Mesenchymal stem cell (in vitro differentiated cells and primary cell): Measurements from ENCODE around the gene INSYN1.

ENCODE experiments used
- DNase-seq: peaks from one replicate; pipeline ENCODE4 v3.0.0-alpha.2; 2013
- H2AFZ ChIP-seq: one replicate; pipeline ENCODE4 v1.6.1; 2013; ENCODE audit warnings: low read depth, mild to moderate bottlenecking, control low read depth, inconsistent platforms, low read length, moderate library complexity
- H2AK5ac ChIP-seq: 2 replicates; pipeline ENCODE4 v1.6.1; 2013; ENCODE audit warnings: low read length, moderate library complexity, mild to moderate bottlenecking, inconsistent platforms; ENCODE audit not compliant: severe bottlenecking
- H2BK120ac ChIP-seq: one replicate; pipeline ENCODE4 v1.6.1; 2013; ENCODE audit warnings: low read depth, mild to moderate bottlenecking, inconsistent platforms, low read length, moderate library complexity
- H2BK12ac ChIP-seq, 2 experiments: one replicate each; pipeline ENCODE4 v1.6.1; 2013; ENCODE audit warnings: inconsistent platforms in 2 of 2, low read length in 2 of 2, mild to moderate bottlenecking in 2 of 2, moderate library complexity in 2 of 2, control low read depth in 1 of 2
- H2BK15ac ChIP-seq: one replicate; pipeline ENCODE4 v1.6.1; 2013; ENCODE audit warnings: mild to moderate bottlenecking, low read depth, inconsistent platforms; ENCODE audit not compliant: poor library complexity, severe bottlenecking
- H2BK5ac ChIP-seq: 2 replicates; pipeline ENCODE4 v1.6.1; 2013; ENCODE audit warnings: low read depth, mild to moderate bottlenecking, low read length, control low read depth, inconsistent platforms; ENCODE audit not compliant: poor library complexity, severe bottlenecking
- H3K14ac ChIP-seq, 2 experiments: one replicate each; pipeline ENCODE4 v1.6.1; 2013; ENCODE audit warnings: inconsistent platforms in 2 of 2, low read length in 2 of 2, control low read depth in 1 of 2, mild to moderate bottlenecking in 1 of 2, moderate library complexity in 1 of 2
- H3K18ac ChIP-seq, 2 experiments: one replicate each; pipeline ENCODE4 v1.6.1; 2013; ENCODE audit warnings: inconsistent platforms in 2 of 2, low read length in 2 of 2, control low read depth in 1 of 2, low read depth in 1 of 2, mild to moderate bottlenecking in 1 of 2
- H3K23ac ChIP-seq, 2 experiments: one replicate each; pipeline ENCODE4 v1.6.1; 2013; ENCODE audit warnings: inconsistent platforms in 2 of 2, low read length in 2 of 2, mild to moderate bottlenecking in 2 of 2, moderate library complexity in 2 of 2, control low read depth in 1 of 2
- H3K27ac ChIP-seq: 2 replicates; pipeline ENCODE4 v1.5.1; 2013; ENCODE audit warnings: mild to moderate bottlenecking, moderate library complexity, low read length, control low read depth, inconsistent platforms; ENCODE audit not compliant: poor library complexity, severe bottlenecking
- H3K27me3 ChIP-seq, 2 experiments: 2 replicates each; pipeline versions ENCODE4 v1.6.1 to v1.7.0; 2013; ENCODE audit warnings: low read length in 2 of 2, mild to moderate bottlenecking in 2 of 2, moderate library complexity in 2 of 2, control low read depth in 1 of 2, inconsistent platforms in 1 of 2; ENCODE audit not compliant: control insufficient read depth in 1 of 2, insufficient read depth in 1 of 2
- H3K36me3 ChIP-seq, 2 experiments: 2 replicates each; pipeline versions ENCODE4 v1.6.1 to v1.7.0; 2013; ENCODE audit warnings: low read length in 2 of 2, control low read depth in 1 of 2, inconsistent platforms in 1 of 2, low read depth in 1 of 2, mild to moderate bottlenecking in 1 of 2; ENCODE audit not compliant: insufficient read depth in 2 of 2, control insufficient read depth in 1 of 2
- H3K4ac ChIP-seq, 2 experiments: one replicate each; pipeline ENCODE4 v1.6.1; 2013; ENCODE audit warnings: inconsistent platforms in 2 of 2, low read length in 2 of 2, mild to moderate bottlenecking in 2 of 2, moderate library complexity in 2 of 2, control low read depth in 1 of 2, low read depth in 1 of 2
- H3K4me1 ChIP-seq: 2 replicates; pipeline ENCODE4 v1.6.1; 2013; ENCODE audit warnings: low read depth, low read length, control low read depth; ENCODE audit not compliant: control insufficient read depth, insufficient read depth
- H3K4me2 ChIP-seq: 2 replicates; pipeline ENCODE4 v1.6.1; 2013; ENCODE audit warnings: low read length, mild to moderate bottlenecking, inconsistent platforms; ENCODE audit not compliant: poor library complexity, severe bottlenecking
- H3K4me3 ChIP-seq, 2 experiments: 2 replicates each; pipeline versions ENCODE4 v1.5.1 to v1.7.0; 2013; ENCODE audit warnings: low read length in 2 of 2, mild to moderate bottlenecking in 2 of 2, control low read depth in 1 of 2, low read depth in 1 of 2; ENCODE audit not compliant: insufficient read depth in 1 of 2
- H3K79me1 ChIP-seq: replicated peaks from 2 replicates; pipeline ENCODE4 v1.6.1; 2013; ENCODE audit warnings: mild to moderate bottlenecking, control low read depth, low read length, inconsistent platforms; ENCODE audit not compliant: poor library complexity, severe bottlenecking
- H3K9ac ChIP-seq: 2 replicates; pipeline ENCODE4 v1.7.0; 2013; ENCODE audit warnings: mild to moderate bottlenecking, low read length, moderate library complexity
- H3K9me3 ChIP-seq: 2 replicates; pipeline ENCODE4 v1.7.0; 2013; ENCODE audit warnings: mild to moderate bottlenecking, low read length; ENCODE audit not compliant: control insufficient read depth
- H4K8ac ChIP-seq: one replicate; pipeline ENCODE4 v1.6.1; 2013; ENCODE audit warnings: inconsistent platforms, mild to moderate bottlenecking, low read length, moderate library complexity
- H4K91ac ChIP-seq: one replicate; pipeline ENCODE4 v1.6.1; 2013; ENCODE audit warnings: mild to moderate bottlenecking, low read length, inconsistent platforms
- WGBS: methylation state at CpG from one replicate; pipeline ENCODE4 v1.1.7; 2013; ENCODE audit warnings: mixed read lengths; 5-methylcytosine and 5-hydroxymethylcytosine counted together

The INSYN1 gene

GRCh38 chr15:73727330-73727976, 25.7 kb downstream of the INSYN1 start:
- no peak overlapping the region for H3K18ac ChIP-seq
- H4K8ac ChIP-seq, result no peak overlapping the region
- no peak overlapping the region for H3K9ac ChIP-seq
- no peak overlapping the region for H3K23ac ChIP-seq
- H3K36me3 ChIP-seq, result no peaks in the 10 kb centered on the region
- WGBS, result 78% methylated on average over 7 of the region's 7 CpGs
- peaks cover 11 to 23% of the 10 kb centered on the region in 2 experiments for H3K27me3 ChIP-seq
- H2AFZ ChIP-seq, result no peak overlapping the region
- no peaks in the 10 kb centered on the region for H3K9me3 ChIP-seq
- no peak overlapping the region for H2BK15ac ChIP-seq
- H2BK120ac ChIP-seq, result no peak overlapping the region
- H3K27ac ChIP-seq, result no peak overlapping the region
- no peak overlapping the region for H2BK12ac ChIP-seq
- no peak overlapping the region for H3K4me3 ChIP-seq
- no peak overlapping the region for H3K4me2 ChIP-seq
- H3K79me1 ChIP-seq, result no peaks in the 10 kb centered on the region
- no peak overlapping the region for H2AK5ac ChIP-seq
- peak; percentile 90 for DNase-seq
- H3K4me1 ChIP-seq, result peaks cover 2% of the 10 kb centered on the region
- no peak overlapping the region for H4K91ac ChIP-seq
- H3K14ac ChIP-seq, result no peak overlapping the region
- no peak overlapping the region for H2BK5ac ChIP-seq
- H3K4ac ChIP-seq, result no peak overlapping the region

DNA sequence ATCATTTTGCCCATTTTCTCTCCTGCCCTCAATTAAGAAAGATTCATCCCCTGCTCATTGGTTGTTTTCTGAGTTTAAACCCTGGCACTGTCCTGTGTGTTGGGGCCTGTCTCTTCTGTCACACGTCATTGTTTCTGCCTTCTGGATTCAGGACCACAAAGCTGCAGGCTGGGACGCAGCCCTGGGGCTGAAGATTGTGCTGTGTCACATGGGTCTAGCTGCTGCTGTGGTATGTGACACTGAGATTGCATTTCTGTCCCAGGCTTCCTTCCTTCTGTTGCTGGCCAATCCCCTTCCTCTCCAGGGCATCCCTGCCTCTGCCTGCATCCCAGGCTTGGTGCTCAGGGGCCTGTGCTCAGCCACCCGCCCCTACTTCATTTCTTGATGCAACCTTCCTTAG, 28.9 kb downstream of the INSYN1 start:
- Histone ChIP-seq H3K27ac (no peak overlapping the region), H2BK15ac (no peak overlapping the region), H3K9ac (no peak overlapping the region), H3K14ac (no peak overlapping the region), H4K8ac (no peak overlapping the region), H3K27me3 (peaks cover 28 to 45% of the 10 kb centered on the region in 2 experiments), H2AK5ac (no peak overlapping the region), H4K91ac (no peak overlapping the region), H2BK120ac (no peak overlapping the region), H3K79me1 (no peaks in the 10 kb centered on the region), H3K4me2 (no peak overlapping the region), H3K36me3 (no peaks in the 10 kb centered on the region), H2BK12ac (no peak overlapping the region), H2BK5ac (no peak overlapping the region), H3K4me3 (no peak overlapping the region), H3K9me3 (no peaks in the 10 kb centered on the region), H3K4ac (no peak overlapping the region), H2AFZ (no peak overlapping the region), H3K4me1 (peaks cover 2% of the 10 kb centered on the region), H3K18ac (no peak overlapping the region), H3K23ac (no peak overlapping the region)
- 82% methylated on average over 3 of the region's 3 CpGs for WGBS
- no peak for DNase-seq

GRCh38 chr15:73723191-73723590, 30.0 kb downstream of the INSYN1 start:
- H4K8ac ChIP-seq, result no peak overlapping the region
- no peak for DNase-seq
- no peak overlapping the region for H3K4ac ChIP-seq
- H4K91ac ChIP-seq, result no peak overlapping the region
- no peak overlapping the region for H2BK15ac ChIP-seq
- H2BK12ac ChIP-seq, result no peak overlapping the region
- no peak overlapping the region for H2BK5ac ChIP-seq
- H3K14ac ChIP-seq, result no peak overlapping the region
- H2BK120ac ChIP-seq, result no peak overlapping the region
- no peak overlapping the region for H3K23ac ChIP-seq
- H3K4me1 ChIP-seq, result peaks cover 2% of the 10 kb centered on the region
- H3K36me3 ChIP-seq, result no peaks in the 10 kb centered on the region
- no peak overlapping the region for H3K9ac ChIP-seq
- no peaks in the 10 kb centered on the region for H3K9me3 ChIP-seq
- no peak overlapping the region for H3K4me3 ChIP-seq
- H3K27ac ChIP-seq, result no peak overlapping the region
- H2AFZ ChIP-seq, result no peak overlapping the region
- 61% methylated on average over 3 of the region's 4 CpGs for WGBS
- no peak overlapping the region for H2AK5ac ChIP-seq
- H3K4me2 ChIP-seq, result no peak overlapping the region
- no peak overlapping the region for H3K18ac ChIP-seq
- H3K27me3 ChIP-seq, result peaks cover 27 to 52% of the 10 kb centered on the region in 2 experiments
- H3K79me1 ChIP-seq, result no peaks in the 10 kb centered on the region

DNA sequence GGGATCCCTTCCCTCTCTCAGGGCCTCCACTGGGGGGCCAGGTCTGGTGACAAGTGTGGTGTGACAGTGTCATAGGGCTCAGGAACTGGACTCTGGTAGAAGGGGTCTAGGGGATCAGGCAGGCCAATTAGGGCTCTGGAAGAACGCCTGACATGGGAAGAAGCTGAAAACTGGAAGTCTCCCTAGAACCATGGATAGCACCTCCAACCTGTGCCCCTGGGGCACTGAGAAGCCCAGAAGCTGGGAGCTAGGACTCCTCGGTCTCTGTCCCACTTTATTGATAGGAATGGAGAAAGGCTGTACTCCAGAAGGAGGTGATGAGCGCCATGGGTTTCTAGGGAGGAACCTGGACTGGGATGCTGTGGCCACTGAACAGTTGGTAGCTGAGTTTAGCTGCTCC, 30.7 kb downstream of the INSYN1 start:
- no peaks in the 10 kb centered on the region for H3K79me1 ChIP-seq
- H3K23ac ChIP-seq, result no peak overlapping the region
- H3K9ac ChIP-seq, result no peak overlapping the region
- peaks cover 27 to 52% of the 10 kb centered on the region in 2 experiments for H3K27me3 ChIP-seq
- no peak overlapping the region for H2AK5ac ChIP-seq
- no peaks in the 10 kb centered on the region for H3K9me3 ChIP-seq
- no peak overlapping the region for H4K91ac ChIP-seq
- no peak overlapping the region for H3K18ac ChIP-seq
- H2BK15ac ChIP-seq, result no peak overlapping the region
- H2BK5ac ChIP-seq, result no peak overlapping the region
- no peaks in the 10 kb centered on the region for H3K36me3 ChIP-seq
- no peak overlapping the region for H4K8ac ChIP-seq
- 96% methylated on average over 3 of the region's 3 CpGs for WGBS
- no peak overlapping the region for H3K4ac ChIP-seq
- H3K4me1 ChIP-seq, result no peaks in the 10 kb centered on the region
- no peak overlapping the region for H3K4me2 ChIP-seq
- no peak for DNase-seq
- H2AFZ ChIP-seq, result no peak overlapping the region
- H2BK12ac ChIP-seq, result no peak overlapping the region
- H3K14ac ChIP-seq, result no peak overlapping the region
- H3K4me3 ChIP-seq, result no peak overlapping the region
- no peak overlapping the region for H2BK120ac ChIP-seq
- no peak overlapping the region for H3K27ac ChIP-seq
